Measurements from ENCODE around the gene NFIA.
"Not testable (repeated sequence)": the region's sequence is repeated elsewhere in the genome, so short reads cannot be mapped to it uniquely, and the experiment has no call there.

NFIA gene

GRCh38 chr1:61124696-61125095, 42.3 kb downstream of the NFIA start:
- DNase-seq = peak in 5 of 51 donors; percentile 13 to 29 (median 19)

- peak in 1 of 51 donors; percentile 52 for DNase-seq
Measured at GRCh38 chr1:61125263-61125662, 42.9 kb downstream of the NFIA start.

- no peak for DNase-seq
Measured at GRCh38 chr1:61125895-61126294, 43.5 kb downstream of the NFIA start.

- DNase-seq = not testable (repeated sequence)
Measured at GRCh38 chr1:61126843-61127242, 44.5 kb downstream of the NFIA start.

GRCh38 chr1:61130338-61131000, 48.1 kb downstream of the NFIA start:
- DNase-seq = no peak

GRCh38 chr1:61131248-61131647, 48.9 kb downstream of the NFIA start:
- DNase-seq = no peak

- no peak for DNase-seq
Measured at GRCh38 chr1:61131716-61132115, 49.4 kb downstream of the NFIA start.

GRCh38 chr1:61132176-61132638, 49.8 kb downstream of the NFIA start:
- no peak for DNase-seq

GRCh38 chr1:61132645-61133334, 50.4 kb downstream of the NFIA start:
- no peak for DNase-seq

- DNase-seq = no peak
Measured at GRCh38 chr1:61133335-61134019, 51.1 kb downstream of the NFIA start.

GRCh38 chr1:61135291-61135690, 52.9 kb downstream of the NFIA start:
- DNase-seq = no peak

GRCh38 chr1:61138305-61138704, 55.9 kb downstream of the NFIA start:
- no peak for DNase-seq

- no peak for DNase-seq
Measured at GRCh38 chr1:61138921-61139774, 56.8 kb downstream of the NFIA start.

- DNase-seq = no peak
Measured at GRCh38 chr1:61139775-61140549, 57.6 kb downstream of the NFIA start.

GRCh38 chr1:61140778-61141177, 58.4 kb downstream of the NFIA start:
- no peak for DNase-seq

- no peak for DNase-seq
Measured at GRCh38 chr1:61141288-61142042, 59.1 kb downstream of the NFIA start.

GRCh38 chr1:61142043-61142440, 59.7 kb downstream of the NFIA start:
- DNase-seq = no peak

- peak in 7 of 51 donors; percentile 10 to 32 (median 16) for DNase-seq
Measured at GRCh38 chr1:61142726-61143500, 60.6 kb downstream of the NFIA start.

GRCh38 chr1:61143821-61144424, 61.6 kb downstream of the NFIA start:
- DNase-seq = no peak

All from hypothalamus (tissue), 51 donors.